ENCODE results near the gene PRXL2C.

The PRXL2C gene

GRCh38 chr9:96620832-96621269, 34.3 kb downstream of the PRXL2C start:
- no peak for TF ChIP-seq CTCF (IDR thresholded peaks at IDR 0.05)
- Histone ChIP-seq H3K36me3 (no peaks in the 10 kb centered on the region), H3K27ac (no peak overlapping the region), H3K27me3 (peaks cover 76% of the 10 kb centered on the region), H3K4me3 (ENCODE audit: low read depth in 1 of 2, low read length in 1 of 2) (no peak overlapping the region), H3K9me3 (no peaks in the 10 kb centered on the region), H3K4me1 (ENCODE audit: control insufficient read depth in 1 of 2, insufficient read depth in 1 of 2, low read depth in 1 of 2, low read length in 1 of 2) (peaks cover 0 to 10% of the 10 kb centered on the region in 2 experiments)

GRCh38 chr9:96620181-96620514, 35.0 kb downstream of the PRXL2C start:
- H3K4me1 ChIP-seq (ENCODE audit: control insufficient read depth in 1 of 2, insufficient read depth in 1 of 2, low read depth in 1 of 2, low read length in 1 of 2): peaks cover 0 to 10% of the 10 kb centered on the region in 2 experiments
- TF ChIP-seq CTCF (IDR thresholded peaks at IDR 0.05): no peak
- H3K4me3 ChIP-seq (ENCODE audit: low read depth in 1 of 2, low read length in 1 of 2): no peak overlapping the region
- no peaks in the 10 kb centered on the region for H3K36me3 ChIP-seq
- H3K9me3 ChIP-seq: no peaks in the 10 kb centered on the region
- peaks cover 83% of the 10 kb centered on the region for H3K27me3 ChIP-seq
- H3K27ac ChIP-seq: no peak overlapping the region

GRCh38 chr9:96619491-96620180, 35.5 kb downstream of the PRXL2C start, which contains the start of gene CDC14B:
TSS of gene CDC14B (minus strand) at chr9:96619843. CDS start at chr9:96619378, 465 bp downstream.
- Histone ChIP-seq H3K9me3 (no peaks in the 10 kb centered on the region), H3K4me3 (ENCODE audit: low read depth in 1 of 2, low read length in 1 of 2) (peak within 1 kb of the TSS; percentile 40 to 45), H3K4me1 (ENCODE audit: control insufficient read depth in 1 of 2, insufficient read depth in 1 of 2, low read depth in 1 of 2, low read length in 1 of 2) (peaks cover 0 to 10% of the 10 kb centered on the region in 2 experiments), H3K27me3 (peaks cover 88% of the 10 kb centered on the region), H3K36me3 (no peaks in the 10 kb centered on the region), H3K27ac (no peak within 1 kb of the TSS)
- no peak for TF ChIP-seq CTCF (IDR thresholded peaks at IDR 0.05)

- H3K27ac ChIP-seq: no peak overlapping the region
- H3K27me3 ChIP-seq: peaks cover 94% of the 10 kb centered on the region
- no peak for TF ChIP-seq CTCF (IDR thresholded peaks at IDR 0.05)
- H3K36me3 ChIP-seq: no peaks in the 10 kb centered on the region
- peak overlapping the region; percentile 24 to 40 for H3K4me3 ChIP-seq (ENCODE audit: low read depth in 1 of 2, low read length in 1 of 2)
- no peaks in the 10 kb centered on the region for H3K9me3 ChIP-seq
- H3K4me1 ChIP-seq (ENCODE audit: control insufficient read depth in 1 of 2, insufficient read depth in 1 of 2, low read depth in 1 of 2, low read length in 1 of 2): peaks cover 0 to 10% of the 10 kb centered on the region in 2 experiments
These were observed 36.0 kb downstream of the PRXL2C start for GRCh38 chr9:96619124-96619465.

GRCh38 chr9:96618209-96619123, 36.7 kb downstream of the PRXL2C start:
- Histone ChIP-seq H3K4me3 (ENCODE audit: low read depth in 1 of 2, low read length in 1 of 2) (peak overlapping the region; percentile 24 to 40), H3K27ac (no peak overlapping the region), H3K27me3 (peaks cover 98% of the 10 kb centered on the region), H3K9me3 (no peaks in the 10 kb centered on the region), H3K36me3 (no peaks in the 10 kb centered on the region), H3K4me1 (ENCODE audit: control insufficient read depth in 1 of 2, insufficient read depth in 1 of 2, low read depth in 1 of 2, low read length in 1 of 2) (peaks cover 0 to 10% of the 10 kb centered on the region in 2 experiments)
- no peak for TF ChIP-seq CTCF (IDR thresholded peaks at IDR 0.05)
